C1 segment of cervical spinal cord (tissue), 14 donors: ENCODE data around the gene TTC27.
"Not testable (repeated sequence)": the region's sequence is repeated elsewhere in the genome, so short reads cannot be mapped to it uniquely, and the experiment has no call there.

Source experiments
- DNase-seq, 14 donors: peaks; one replicate each; lab custom pipeline; 2025; lab: John Stamatoyannopoulos, UW

The TTC27 gene

GRCh38 chr2:32849456-32850194 is 221.8 kb downstream of the TTC27 start:
- no peak for DNase-seq

GRCh38 chr2:32851777-32852439 is 224.1 kb downstream of the TTC27 start:
- no peak for DNase-seq

- no peak for DNase-seq
Observed at GRCh38 chr2:32852856-32853255, 225.0 kb downstream of the TTC27 start.

- DNase-seq, result no peak
Observed at GRCh38 chr2:32856891-32857290, 229.0 kb downstream of the TTC27 start.

- no peak for DNase-seq
Observed at GRCh38 chr2:32858713-32859112, 230.9 kb downstream of the TTC27 start.

GRCh38 chr2:32860385-32860784 is 232.5 kb downstream of the TTC27 start:
- DNase-seq, result no peak

GRCh38 chr2:32862269-32863055 is 234.6 kb downstream of the TTC27 start:
- no peak for DNase-seq

GRCh38 chr2:32863326-32863725 is 235.5 kb downstream of the TTC27 start:
- no peak for DNase-seq

GRCh38 chr2:32863803-32864202 is 236.0 kb downstream of the TTC27 start:
- DNase-seq, result no peak

- no peak for DNase-seq
Observed at GRCh38 chr2:32864334-32865111, 236.7 kb downstream of the TTC27 start.

GRCh38 chr2:32865399-32866068 is 237.7 kb downstream of the TTC27 start:
- no peak for DNase-seq

GRCh38 chr2:32866462-32866861 is 238.6 kb downstream of the TTC27 start:
- not testable (repeated sequence) for DNase-seq
